ENCODE data around the gene LRRC75A.

The LRRC75A gene

DNA sequence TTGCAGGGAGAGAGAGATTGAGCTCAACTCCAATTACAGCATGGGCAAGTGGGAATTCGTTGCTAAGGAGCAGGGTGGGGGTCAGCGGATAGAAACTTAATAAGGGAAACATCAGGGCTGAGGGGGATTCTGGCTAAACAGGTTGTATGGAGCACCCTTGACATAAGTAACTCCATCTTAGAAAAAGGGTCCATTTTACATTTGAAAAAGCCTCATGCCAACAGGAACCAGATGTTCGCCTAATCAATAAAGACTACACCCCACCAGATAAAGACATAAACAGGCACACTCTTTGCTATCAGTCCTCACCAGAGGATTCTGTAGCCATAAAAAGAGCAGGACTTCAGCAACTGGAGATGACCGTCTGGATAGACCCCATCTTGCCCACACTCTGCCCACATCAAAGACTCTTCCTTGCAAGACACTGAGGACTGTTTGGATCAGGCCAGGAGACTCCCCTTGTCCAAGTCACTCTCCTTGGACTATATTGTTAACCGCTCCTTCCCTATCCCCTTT is 1.6 kb upstream of the LRRC75A start:
- DNase-seq (ENCODE audit: low read depth): no peak

DNA sequence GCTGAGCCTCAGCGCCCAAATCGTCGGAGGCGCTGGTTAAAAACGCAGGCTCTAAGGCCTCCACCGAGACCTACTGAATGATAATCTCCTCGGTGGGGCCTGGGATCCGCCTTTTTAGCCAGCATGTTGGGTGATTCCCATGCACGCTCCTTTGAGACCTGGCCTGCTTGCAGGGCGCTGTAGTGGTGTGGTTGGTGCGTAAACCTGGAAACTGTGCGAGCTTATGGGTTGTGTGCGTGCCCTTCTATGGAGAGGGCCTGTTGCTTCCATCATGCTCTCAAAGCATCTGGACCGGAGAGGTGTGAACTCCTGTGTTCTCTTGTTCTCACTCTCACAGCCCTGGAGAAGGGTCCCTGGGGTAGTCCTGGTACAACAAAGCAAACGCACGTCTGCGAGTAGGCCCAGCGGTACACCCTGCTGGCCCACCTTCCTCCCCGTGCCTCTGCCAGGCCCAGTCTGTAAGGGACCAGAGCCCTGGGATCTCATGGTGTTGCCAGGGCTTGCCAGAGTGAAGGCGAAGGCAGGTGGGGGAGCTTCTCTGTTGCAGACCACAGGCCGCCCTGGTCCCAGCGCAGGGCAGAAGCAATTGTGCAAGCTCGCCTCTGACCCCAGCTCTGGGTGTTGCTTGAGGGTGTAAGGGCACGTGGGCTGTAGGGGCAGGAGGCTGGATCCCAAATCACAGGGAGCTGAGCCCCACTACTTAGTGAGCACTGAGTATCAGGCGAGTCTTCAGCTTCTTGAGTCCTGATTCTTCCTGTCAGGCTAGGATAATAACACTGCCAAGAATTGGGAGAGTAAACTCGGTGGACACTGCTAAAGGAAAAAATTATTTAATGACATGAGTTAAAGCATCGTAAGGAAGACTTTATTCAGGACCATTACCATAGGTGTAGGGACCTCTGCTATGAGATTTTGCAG is 879 bp upstream of the LRRC75A start:
- no peak for DNase-seq (ENCODE audit: low read depth)

DNA sequence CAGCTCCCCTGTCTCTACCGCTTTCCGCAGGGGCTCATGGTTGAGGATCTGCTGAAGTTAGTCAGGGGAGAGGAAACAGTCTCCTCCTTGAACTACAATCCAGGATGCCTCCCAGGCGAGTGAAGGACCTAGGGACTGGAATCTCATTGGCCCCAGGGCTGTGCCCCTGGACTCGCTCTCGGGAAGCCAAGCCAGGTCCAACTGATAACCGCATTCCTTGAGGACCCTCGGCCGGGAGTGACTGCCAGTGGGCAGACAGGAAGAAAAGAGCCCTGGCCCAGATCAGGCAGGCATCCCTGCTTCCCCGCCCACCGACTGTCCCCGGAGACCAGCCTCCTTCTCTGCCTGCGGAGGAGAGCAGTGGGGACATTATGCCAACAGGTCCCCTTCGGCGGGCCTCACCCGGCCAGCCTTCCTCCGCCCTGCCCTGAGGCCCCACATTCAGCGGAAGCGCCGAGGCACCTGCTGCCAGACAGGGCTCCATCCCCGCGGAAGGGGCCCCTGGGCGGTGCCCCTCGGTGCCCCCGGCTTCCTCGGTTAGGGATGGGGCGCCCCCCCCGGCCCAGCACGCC is 776 bp downstream of the LRRC75A start:
- DNase-seq (ENCODE audit: low read depth): no peak

DNA sequence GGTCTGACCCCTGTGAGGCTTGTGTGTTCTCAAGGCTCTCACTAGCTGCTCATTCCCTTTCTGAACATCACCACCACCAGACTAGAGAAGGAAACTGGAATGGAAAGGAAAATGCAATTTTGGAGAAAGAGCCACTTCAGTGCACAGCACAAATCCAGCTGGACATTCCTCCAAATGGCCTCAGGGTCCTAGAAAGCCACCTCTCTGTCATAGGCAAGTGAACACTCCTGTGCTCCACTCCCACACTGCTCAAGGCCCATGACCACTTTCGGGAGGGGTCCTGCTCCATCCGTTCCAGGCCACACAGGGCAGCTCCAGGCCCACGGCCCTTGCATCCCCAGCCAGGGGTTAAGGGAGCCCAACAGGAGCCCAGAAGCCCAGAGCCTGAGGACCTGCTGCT is 2.6 kb downstream of the LRRC75A start:
- DNase-seq (ENCODE audit: low read depth): no peak

DNA sequence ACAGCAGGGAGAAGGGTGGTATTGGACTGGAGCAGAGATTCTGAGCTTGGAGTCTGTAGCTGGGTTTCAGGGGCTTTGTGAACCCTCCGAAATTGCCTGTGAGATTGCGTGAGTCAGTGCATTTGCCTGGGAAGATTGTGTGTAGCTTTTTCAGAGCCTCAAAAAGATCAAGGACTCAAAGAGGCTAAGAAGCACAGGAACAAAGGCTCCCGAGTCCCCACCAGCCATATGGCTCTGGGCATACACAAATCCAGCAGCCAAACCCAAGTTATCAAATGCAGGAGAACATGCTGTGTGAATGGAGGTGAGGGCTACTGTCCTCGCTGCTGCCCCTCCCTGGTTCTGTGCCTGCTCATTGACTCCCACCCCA is 3.0 kb downstream of the LRRC75A start:
- DNase-seq (ENCODE audit: low read depth): no peak

DNA sequence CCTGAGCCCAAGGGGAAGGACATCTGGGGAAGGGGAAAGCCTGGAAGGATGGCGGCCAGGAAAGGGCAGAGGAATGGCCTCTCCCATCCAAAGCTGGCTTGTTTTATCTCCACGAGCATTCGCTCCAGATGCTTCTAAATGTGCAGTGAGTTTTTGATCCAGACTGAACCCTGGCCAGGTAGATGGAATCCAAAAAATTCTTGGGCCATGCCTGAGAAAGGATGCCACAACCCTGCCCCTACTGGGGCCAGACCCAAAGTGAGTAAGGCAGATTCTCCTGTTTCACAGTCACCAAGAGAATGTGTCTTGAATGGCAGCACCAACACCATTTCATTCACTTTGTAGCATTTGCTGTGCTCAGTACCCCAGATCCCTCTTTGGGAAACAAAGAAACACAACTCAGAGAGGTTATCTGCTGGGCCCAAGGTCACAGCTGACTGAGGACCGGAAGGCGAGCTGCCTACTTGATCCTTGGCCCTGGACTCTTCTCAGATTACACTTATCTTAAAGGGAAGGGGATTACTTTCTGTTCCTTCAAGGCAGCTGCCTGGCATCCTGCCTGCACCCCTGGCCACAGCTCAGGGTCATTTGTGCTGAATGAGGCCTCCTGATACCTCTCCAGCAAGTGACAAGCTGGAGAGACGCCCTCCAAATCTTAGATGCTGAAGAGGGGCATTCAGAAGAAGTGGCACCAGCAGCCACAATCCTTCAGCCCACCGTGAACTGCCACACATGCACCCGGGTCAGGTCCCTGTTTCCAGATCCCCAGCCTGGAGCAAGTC is 3.6 kb downstream of the LRRC75A start:
- no peak for DNase-seq (ENCODE audit: low read depth)

DNA sequence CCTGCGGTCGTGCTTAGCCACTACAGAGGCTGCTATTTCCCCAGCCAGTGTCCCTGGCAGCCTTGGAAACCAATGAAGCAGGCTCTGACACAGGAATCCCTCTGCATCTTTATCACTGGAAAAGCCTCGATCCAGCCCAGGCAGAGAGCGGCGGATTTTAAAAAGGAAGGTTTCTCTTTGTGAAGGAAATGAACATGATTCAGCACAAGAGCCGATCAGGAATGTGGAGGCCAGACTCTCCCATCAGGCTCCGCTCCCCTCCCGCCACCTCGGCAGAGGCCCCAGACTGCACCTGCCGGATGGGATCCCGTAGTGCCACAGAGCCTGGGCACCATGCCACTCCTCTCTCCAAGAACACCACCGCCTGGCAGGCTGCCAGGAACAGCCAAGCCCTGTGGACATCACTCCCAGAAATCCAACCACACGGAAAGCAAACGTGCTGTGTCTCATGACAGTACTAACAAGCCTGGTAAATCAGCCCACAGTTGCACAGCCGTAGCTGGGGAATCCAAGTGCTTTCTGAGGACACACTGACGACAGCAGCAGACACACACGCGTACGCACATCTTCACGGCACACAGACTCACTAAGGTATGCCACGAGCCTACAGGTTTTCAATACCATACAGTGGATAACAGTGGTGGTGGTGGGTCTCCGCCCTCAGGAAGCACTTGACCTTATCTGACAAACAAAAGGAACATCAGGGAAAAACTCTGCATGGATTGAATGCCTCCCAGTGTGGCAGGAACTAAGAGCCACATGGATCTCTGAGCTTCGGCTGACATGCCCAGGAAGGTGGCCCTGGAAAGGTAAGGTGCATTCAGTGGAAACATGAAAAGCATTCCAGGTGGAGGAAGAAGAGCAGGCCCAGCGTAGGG is 5.4 kb downstream of the LRRC75A start:
- peak; percentile 73 for DNase-seq (ENCODE audit: low read depth)

DNA sequence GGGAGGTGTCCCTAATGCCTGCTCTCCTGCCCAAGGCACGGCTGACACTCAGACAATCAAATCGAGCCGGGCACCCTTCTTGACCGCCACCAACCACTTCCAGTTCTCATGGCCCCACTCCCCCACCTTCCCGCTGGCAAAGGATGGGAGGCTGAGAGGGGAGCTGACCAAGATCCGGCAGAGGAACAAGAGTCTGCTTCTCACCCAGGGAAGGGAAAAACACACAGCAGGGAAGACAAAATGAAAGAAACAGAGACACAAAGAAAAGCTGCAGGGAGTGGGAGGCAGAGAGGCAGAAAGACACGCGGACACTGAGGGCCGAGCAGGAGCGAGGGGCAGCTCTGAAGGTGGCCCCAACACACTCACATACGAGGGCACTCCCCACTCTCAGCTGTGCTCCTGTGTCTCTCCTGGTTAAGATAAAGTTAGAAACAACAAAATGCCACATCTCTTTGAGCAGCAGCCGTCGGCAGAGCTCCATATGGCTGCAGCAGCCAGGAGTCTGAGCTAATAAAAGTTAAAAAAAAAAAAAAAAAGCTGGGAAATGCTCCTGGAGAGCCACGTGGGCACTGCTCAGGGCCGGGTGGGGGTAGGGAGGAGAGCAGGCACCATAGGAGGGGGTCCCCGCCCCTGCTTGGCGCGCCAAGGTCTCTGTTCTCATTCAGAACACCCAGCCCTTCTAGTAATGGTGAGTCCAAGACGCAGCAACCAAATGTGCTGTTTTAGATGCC is 7.4 kb downstream of the LRRC75A start:
- no peak for DNase-seq (ENCODE audit: low read depth)

DNA sequence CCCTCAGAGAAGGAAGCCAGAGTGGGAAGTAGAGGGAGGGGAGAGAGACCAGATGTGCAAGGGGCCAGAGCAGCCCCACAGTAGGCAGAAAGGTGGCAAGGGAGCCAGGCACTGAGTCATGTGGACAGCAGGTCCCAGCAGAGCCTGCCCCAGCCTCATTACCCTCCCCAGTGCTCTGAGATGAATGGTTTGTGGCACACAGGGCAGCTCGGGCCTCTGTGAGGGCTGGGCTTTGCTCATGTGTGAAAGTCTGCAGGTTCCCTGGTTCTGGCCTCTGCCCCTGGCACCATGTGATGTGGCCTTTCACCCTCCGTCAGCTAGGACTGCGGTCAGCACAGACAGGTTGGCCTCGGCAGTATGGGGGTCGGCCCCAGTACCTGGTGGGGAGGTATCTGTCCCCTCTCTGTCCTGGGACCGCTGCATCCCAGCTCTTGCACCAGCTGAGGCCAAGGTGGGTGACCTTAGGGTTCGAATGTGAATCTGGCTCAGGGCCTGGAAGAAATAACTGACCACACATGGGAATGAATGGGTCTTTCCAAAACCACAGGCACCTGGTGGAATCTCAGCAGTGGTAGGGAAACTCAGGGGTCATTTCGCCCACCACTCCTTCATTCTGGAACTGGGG is 8.9 kb downstream of the LRRC75A start:
- DNase-seq (ENCODE audit: low read depth): no peak

DNA sequence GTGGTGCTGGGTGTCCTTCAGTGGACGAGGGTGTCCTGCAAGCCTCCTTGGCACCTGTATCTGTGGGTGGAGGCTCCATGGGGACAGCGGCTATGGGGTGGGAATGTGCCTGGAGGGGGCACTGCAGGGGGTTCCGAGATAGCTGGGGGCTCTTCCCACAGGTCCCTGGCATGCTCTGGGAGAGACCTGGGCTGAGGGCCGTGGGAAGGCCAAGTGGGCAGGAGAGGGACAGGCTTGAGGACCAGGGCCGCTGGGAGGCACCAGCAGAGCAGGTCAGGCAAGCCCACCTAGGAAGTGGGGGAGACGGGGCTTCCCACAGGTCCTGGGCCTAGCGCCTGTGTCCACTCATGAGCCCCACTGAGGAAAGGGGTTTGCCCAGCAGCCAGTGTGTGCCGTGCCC is 9.7 kb downstream of the LRRC75A start:
- no peak for DNase-seq (ENCODE audit: low read depth)

DNA sequence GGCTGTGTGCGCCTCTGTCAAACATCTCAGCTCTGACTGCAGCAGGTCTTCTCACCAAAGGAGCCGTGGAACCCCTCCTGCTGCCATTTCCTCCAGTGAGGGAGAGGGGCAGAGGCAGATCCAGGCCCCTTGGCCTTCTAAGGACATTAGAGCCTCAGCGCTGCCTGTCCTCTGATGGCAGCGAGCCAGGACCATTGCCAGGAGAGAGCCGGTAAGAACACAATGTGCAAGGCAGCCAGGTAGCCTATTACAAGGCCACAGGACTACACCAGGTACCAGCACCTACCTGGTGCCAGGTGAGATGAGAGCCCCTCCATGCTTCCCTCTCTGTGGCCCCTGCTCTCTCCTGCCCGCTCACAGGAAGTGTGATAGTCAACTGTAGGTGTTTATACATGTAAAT is 11.0 kb downstream of the LRRC75A start:
- no peak for DNase-seq (ENCODE audit: low read depth)

DNA sequence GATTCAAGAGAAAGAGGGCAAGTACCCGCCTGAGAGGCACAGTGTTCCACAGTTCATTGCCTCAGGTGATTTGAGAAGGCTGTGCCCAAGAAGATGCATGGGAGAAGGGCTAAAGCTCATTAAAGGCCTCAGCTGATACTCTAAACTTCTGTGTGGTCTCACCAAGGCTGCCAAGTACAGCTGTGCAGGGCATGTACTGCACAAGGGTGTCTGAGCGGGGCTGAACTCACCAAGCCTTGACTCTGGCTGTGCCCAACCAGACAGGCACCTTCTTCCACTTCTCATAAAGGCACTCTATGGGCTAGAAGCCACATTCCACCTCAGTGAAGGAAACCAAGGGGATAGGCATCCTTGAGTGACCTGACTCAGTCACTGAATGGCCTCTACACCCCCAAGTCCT is 12.7 kb downstream of the LRRC75A start:
- no peak for DNase-seq (ENCODE audit: low read depth)

DNA sequence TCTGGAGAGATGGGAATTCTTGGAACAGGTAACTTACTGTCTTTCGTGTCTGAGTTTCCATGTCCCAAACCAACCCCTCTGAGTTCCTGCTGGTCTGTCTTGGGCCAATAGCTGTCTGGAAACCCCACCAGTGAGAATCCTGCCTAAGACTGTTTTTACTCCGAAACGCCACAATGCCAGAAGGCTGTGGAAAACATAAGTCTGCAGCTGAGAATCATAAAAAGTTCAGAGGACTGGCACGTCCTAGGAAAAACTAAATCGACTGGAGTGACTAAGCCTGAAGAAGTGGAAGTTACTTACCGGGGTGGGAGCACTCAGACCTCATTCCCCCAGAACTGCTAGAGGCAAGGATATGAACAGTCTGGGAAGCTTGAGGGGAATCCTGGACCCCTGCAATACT is 13.3 kb downstream of the LRRC75A start:
- DNase-seq (ENCODE audit: low read depth): no peak

DNA sequence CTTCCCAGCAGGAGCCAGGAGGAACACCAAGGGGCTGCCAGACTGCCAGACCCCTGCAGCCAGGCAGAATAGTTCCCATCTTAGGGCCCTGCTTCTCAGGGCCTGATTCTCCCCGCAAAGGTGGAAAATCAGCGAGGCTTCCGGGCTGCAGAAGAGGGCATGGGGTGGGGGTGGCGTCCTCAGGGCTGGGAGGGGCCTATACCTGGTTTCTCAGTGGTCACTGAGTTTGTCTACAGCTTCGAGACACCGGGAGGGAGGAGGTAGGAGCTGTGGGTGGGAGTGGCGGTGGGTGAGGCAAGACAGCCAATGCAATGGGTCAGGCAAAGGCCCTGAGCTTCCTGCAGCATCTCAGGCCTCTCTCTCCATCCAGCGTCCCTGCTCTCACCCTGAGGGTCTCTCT is 14.3 kb downstream of the LRRC75A start:
- DNase-seq (ENCODE audit: low read depth): no peak

DNA sequence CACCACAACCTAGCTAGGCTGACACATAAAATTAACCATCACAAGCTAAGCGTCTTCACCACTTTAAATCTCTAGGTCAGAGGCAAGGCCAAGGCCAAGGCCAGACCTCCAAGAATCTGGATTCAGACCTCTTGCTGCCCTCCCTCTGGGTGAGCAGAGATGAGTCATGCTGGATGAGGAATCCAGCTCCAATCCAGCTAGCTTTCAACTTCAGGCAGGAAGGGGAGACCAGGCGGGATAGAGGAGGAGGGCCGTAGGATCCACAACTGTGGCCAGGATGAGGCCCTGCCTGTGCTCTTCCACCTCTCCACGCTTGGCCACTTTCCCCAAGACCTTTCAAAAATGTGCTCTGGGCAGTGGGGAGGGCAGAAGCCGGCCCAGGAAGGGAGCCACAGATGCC is 14.7 kb downstream of the LRRC75A start:
- peak; percentile 90 for DNase-seq (ENCODE audit: low read depth)

DNA sequence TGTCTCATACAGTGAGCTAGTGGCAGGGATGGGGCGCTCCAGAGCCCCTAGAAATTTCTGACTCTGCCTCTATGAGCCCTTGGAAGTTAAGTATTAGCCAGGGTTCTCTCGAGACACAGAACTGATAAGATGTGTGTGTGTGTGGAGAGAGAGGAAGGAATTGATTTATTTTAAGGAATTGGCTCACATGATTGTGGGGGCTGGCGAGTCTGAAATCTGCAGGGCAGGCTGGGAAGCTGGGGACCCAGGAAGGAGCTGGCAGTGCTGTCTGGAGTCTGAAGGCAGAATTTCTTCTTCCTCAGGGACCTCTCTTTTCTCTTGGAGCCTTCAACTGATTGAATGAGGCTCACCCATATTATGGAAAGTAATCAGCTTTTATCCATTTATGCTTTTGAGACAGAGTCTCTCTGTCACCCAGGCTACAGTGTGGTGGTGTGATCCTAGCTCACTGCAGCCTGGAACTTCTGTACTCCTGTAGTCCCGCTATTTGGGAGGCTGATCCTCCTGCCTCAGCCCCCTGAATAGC is 16.8 kb downstream of the LRRC75A start:
- DNase-seq (ENCODE audit: low read depth): no peak

DNA sequence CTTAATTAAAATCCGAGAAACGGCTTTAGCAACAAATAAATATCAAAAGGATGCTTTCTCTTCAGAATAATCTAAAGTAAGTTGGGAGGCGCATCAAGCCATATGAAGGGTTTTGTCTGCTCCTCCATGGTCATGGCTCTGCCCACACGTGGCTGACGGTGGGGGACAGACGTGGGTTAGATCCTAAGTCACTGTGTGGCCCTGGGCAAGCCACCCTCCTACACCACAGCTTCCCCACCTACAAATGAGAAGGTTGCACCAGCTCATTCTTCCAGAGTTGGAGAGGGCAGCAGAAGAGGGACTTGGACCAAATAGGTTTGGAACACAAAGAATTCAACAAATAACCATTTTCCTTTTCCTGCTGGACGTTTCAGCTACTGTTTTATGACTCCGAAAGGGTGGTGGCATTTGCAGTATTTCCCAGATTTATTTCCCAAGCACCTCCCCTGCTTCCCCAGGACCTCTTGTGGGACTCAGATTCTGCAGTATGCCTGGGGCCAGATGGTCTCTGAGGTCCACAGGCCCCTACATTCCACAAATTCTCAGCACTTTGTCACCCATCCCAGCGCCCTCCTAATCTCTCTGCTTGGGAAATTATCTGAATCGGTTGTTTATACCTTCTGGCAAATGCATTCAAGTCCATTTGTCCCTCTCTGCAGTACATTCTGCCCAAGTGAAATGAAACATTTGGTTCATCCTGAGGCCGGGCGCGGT is 17.8 kb downstream of the LRRC75A start:
- no peak for DNase-seq (ENCODE audit: low read depth)

DNA sequence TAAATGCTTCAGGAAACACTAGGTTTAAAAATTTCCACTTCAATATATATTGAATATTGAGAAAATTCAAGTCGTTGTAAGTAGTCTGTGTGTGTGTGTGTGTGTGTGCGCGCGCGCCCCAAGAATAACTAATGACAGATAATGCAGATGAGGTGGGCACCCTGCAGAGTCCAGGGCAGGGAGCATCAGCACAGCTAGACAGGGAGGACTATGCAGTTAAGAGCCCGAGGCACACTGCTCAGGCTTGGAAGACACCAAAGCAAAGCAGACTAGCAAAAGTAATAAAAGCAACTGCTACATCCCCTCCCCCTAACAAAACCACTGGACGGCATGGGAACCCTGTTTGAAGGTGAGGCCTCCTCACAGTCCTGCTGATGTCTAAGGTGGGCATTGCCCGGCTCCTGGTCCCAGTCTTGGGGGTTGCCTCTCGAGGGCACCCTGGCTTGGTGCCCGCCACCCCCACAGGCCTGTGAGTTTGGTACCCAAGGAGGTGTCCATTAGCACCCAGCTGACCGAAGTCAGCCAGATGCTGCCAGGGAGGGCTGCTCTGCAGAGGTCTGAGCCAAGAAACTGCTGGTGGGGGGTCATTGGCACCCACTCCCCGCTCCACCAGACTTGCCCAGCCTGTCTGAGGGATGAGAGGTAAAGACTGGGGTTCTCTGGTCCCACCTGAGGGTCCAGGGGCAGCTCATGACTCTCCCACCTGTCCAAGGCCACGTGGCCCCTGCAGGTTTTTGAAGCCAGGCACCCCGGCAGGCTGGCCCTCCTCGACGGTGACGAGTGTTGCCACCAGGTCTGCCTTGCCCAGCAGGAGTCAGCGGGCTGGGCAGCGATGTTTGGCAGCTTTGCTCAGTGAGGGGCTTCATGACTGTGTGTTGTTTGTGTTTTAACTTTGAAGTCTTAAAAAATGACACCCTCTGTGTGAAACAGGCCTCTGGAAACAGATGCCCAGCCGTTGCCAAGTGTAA is 18.7 kb downstream of the LRRC75A start:
- no peak for DNase-seq (ENCODE audit: low read depth)

DNA sequence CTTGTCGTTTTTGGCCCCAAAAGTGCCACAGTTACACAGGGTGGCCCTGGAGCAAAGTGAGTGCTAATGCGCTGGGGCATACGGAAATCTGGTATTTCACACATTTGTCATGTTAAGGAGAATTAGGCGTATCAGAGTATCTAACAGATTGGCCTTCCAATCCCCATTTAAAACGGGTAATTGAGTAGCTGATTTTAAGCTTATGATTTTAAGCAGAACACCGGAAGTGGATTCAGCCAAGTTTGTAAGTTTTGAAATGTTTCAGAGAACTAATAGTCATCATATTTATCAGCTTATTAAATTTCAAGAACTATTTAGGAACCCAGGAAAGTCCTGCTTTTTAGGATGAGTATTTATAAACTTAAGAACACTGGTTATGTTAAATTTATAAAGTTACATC is 19.5 kb downstream of the LRRC75A start:
- DNase-seq (ENCODE audit: low read depth): no peak
